Measurements from ENCODE around the gene ACKR1.

- TF ChIP-seq POLR2A (IDR thresholded peaks at IDR 0.05; ENCODE audit: low read depth, low read length) (no peak), POLR2AphosphoS5 (IDR thresholded peaks at IDR 0.05; ENCODE audit: low read depth, low read length) (no peak), TAF1 (IDR thresholded peaks at IDR 0.05; ENCODE audit: low read depth, low read length) (no peak)
These were observed 16.3 kb upstream of the ACKR1 start for GRCh38 chr1:159188375-159188788.
